Measurements from ENCODE around the gene PPIH.

GRCh38 chr1:42703888-42704464 is 45.8 kb downstream of the PPIH start:
- no peak for TF ChIP-seq CTCF (IDR thresholded peaks at IDR 0.05)
- no peak for TF ChIP-seq REST (IDR thresholded peaks at IDR 0.05; ENCODE audit: insufficient read depth in 1 of 2, low read depth in 2 of 2, low read length in 1 of 2)
- TF ChIP-seq TCF7L2 (IDR thresholded peaks at IDR 0.05; ENCODE audit: low read depth, low read length): no peak
- TF ChIP-seq POLR2AphosphoS5 (IDR thresholded peaks at IDR 0.05; ENCODE audit: low read depth, low read length): no peak
